ENCODE data around the gene CTNNA3.

Gene CTNNA3

DNA sequence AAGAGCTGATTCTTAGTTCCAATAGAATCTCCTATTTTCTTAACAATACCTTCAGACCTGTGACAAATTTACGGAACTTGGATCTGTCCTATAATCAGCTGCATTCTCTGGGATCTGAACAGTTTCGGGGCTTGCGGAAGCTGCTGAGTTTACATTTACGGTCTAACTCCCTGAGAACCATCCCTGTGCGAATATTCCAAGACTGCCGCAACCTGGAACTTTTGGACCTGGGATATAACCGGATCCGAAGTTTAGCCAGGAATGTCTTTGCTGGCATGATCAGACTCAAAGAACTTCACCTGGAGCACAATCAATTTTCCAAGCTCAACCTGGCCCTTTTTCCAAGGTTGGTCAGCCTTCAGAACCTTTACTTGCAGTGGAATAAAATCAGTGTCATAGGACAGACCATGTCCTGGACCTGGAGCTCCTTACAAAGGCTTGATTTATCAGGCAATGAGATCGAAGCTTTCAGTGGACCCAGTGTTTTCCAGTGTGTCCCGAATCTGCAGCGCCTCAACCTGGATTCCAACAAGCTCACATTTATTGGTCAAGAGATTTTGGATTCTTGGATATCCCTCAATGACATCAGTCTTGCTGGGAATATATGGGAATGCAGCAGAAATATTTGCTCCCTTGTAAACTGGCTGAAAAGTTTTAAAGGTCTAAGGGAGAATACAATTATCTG is 768.6 kb downstream of the CTNNA3 start:
- no peak for FAIRE-seq

DNA sequence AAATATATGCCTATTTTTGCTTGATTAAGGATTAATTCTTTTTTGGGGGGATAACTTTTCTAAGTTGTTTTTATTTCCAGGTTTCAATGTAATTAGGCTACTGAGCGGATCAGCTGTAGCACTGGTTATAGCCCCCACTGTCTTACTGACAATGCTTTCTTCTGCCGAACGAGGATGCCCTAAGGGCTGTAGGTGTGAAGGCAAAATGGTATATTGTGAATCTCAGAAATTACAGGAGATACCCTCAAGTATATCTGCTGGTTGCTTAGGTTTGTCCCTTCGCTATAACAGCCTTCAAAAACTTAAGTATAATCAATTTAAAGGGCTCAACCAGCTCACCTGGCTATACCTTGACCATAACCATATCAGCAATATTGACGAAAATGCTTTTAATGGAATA is 769.2 kb downstream of the CTNNA3 start:
- no peak for FAIRE-seq

DNA sequence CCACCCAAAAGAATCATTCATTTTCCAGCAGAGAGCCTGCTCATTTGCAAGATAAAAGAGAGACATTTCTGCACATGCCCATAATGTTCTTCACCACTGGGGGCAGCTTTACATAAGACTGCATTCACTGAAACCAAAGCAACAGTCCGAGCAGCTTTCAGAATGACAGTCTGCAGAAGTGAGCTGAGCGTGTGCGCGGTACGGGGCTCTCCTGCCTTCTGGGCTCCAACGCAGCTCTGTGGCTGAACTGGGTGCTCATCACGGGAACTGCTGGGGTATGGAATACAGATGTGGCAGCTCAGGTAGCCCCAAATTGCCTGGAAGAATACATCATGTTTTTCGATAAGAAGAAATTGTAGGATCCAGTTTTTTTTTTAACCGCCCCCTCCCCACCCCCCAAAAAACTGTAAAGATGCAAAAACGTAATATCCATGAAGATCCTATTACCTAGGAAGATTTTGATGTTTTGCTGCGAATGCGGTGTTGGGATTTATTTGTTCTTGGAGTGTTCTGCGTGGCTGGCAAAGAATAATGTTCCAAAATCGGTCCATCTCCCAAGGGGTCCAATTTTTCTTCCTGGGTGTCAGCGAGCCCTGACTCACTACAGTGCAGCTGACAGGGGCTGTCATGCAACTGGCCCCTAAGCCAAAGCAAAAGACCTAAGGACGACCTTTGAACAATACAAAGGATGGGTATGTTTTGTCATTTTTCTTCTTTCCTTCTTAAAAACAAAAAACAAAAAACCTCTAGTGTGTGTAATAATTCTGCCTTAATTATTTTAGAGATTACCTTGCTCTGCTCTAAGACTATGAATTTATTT is 769.9 kb downstream of the CTNNA3 start, which contains the start of gene LRRTM3:
LRRTM3 (plus strand) TSS at position 141 of the 820 bp plus-strand sequence.
- no peak for FAIRE-seq

DNA sequence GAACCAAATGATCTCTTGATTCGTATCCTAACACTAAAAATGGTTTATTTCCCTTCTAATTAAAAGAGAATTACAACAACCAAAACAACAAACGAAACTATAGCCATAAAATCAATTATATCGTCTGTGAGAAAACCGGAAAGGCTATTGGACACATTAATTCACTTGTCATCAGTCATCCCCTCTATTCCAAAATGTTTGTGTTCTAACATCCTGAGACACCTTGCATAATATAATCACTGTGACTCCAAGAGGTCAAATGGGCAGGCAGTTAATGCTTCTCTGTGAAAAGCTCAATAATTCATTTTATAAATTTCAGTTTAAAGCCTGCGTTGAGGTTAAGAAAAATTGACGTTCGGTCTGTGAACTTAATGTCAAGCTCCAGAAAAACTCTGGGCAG is 770.6 kb downstream of the CTNNA3 start:
- FAIRE-seq, result no peak

DNA sequence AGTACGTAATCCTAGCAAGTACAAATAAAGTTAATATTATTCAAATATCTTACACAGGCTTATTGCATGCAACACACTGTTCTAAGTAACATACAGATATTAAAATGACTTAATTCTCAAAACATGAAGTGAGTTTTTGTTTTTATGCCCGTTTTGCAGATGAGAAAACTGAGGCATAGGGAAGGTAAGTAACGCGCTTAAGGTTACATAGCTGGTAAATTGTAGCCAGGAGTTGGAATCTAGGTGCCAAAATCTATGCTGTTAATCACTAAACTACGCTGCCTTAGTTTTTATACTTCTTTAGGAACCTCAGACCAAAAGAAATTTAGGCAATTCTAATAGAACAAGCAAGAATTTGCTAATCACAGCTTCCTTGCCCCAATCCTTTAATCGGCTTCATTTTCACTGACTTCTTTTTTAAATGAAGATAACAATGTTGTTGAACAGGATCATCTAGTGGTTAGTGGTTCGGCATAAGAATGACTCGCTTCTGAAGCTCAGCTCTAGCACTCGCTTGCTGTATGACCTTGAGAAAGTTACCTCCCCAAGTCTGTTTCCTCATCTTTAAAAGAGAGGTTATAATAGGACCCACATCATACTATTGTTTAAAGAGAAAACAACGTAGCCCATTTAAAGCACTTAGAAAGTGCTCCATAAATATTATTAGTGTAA is 771.2 kb downstream of the CTNNA3 start:
- no peak for FAIRE-seq

DNA sequence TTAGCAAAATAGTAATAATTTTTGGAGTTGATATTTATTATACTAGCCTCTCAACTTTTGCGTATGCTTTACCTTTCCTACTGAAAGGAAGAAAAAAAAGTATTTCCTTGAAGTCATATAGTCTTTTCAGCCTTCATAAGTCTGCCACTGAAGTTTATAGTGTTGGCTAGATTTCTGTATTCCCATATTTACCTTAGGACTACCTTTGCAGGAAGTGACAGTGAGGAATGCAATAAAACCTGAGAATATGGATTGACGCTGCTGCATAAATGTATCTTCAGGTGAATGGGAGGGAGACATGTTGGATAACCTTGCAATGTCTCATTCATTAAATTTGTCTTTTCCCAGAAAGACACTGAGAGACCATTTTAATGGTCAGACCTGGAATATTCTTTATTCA is 776.7 kb downstream of the CTNNA3 start:
- no peak for FAIRE-seq

DNA sequence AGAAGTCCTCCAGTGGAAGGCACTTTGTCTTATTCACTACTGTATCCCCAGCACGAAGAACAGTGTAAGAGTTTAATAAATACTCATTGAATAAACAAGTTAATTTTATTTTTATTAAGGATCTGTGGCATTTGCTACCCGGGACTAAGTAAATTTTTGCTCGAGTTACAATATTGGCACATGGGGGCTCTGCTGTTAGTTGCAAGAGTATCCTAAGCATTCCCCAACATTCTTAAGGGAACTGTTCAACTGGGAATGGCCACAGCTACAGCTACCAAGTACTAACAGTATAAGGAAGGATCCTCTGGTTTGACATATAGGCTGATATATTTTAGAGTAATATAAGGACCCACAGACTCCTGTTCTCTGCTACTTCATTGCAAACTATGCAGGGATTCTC is 778.9 kb downstream of the CTNNA3 start:
- no peak for FAIRE-seq

DNA sequence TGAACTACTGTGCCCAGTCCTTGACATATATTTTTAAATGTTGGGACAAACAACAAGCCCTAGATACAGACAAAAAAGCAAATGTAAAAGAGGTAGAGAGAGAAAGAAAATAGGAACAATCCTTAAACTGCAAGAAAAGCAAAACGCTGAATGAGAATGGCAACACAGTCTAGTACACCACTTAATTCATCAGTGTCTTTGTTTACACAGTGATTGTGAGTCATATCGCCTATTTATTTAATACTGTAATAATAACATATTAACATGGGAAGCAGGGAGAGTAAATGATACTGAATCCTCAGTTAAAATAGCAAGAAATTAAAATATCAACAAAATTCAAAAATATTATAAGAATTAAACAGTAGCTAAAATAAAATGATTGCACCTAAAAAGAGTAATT is 780.0 kb downstream of the CTNNA3 start:
- no peak for FAIRE-seq

DNA sequence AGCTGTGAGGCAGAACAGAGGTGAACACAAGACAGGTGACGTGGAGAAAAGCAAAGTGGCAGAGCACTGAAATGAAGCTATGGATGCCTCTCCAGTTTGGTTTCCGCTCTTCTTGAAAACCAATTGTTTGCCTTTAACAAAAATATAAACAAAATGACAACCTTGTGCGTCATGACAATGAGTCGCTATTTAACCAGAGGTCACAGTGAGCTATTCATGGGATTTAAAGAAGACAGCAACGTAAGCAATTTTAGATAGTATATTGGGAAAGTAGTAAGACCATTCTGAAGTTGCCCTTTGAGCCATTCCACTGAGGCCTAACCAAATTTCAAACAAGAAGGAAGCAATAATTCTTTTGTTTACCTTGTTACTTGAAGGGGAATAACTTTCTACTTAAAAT is 785.3 kb downstream of the CTNNA3 start:
- no peak for FAIRE-seq

DNA sequence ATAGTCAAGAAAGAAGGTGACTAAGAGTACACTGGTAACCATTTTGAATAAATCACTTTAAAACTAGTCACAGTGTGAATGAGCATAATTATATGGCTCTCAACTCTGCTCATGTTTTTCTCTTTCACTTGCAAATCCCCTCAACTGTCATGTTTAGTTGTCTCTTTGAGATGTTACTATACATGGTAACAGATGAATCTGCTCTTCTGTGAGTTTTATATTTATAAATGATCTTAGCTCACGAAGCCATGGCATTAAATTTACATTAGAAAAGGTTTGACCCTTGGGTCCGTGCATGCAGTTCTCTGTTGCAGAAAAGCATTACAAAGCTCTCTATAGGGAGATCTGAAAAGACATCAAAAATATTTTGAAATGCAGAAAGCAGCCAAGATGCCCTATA is 803.1 kb downstream of the CTNNA3 start:
- FAIRE-seq, result no peak

DNA sequence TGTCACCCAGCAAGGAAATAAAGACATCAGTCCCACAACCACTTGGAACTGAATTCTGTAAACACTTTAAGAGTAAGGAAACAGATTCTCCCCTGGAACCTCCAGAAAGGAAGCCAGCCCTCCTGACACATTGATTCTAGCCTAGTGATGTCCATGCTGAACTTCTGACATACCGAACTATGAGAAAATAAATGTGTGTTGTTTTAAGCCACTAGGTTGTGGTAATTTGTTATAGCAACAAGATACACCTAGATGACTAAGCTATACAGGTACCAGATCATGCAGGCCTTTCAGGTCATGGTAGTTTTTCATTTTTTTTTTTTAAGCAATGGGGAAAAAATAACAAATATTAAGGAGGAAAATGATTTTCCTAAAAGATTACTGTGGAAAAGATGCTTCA is 807.8 kb downstream of the CTNNA3 start:
- FAIRE-seq, result no peak

DNA sequence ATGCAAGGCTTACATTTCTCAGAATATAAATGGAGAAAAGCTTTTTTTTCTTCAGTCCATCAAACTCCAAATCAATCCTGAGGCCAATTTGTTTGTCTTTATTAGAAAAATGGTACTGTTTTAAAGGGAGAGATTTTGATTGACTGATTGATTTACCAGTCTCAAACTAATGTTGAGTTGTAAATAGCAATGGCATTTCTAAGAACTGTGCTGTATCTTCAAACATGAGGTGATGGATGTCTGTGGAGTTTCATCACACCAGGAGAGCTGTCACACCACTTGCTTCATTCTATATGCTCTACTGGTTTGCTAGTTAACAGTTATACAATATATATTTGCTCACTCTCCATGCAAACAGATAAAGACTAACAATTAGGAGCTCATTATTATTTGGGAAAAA is 809.1 kb downstream of the CTNNA3 start:
- FAIRE-seq, result no peak

DNA sequence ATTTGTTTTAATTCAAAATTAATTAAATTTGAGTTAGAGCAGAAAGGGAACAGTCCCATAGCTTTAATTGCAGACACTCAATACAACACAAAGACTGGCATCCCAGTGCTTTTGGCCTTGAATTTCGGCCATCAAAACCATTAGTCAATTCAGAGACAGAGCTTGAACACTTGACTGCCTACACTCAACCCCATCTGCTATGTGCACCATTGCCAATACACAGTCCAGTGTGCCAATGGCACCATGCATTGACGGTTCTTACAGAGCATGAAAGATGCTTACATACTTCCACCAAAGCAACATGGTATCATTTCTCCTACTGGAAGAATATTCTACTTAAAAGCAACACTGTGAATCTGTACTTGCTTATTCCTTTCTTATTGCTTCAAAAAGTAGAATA is 813.7 kb downstream of the CTNNA3 start:
- FAIRE-seq, result no peak

DNA sequence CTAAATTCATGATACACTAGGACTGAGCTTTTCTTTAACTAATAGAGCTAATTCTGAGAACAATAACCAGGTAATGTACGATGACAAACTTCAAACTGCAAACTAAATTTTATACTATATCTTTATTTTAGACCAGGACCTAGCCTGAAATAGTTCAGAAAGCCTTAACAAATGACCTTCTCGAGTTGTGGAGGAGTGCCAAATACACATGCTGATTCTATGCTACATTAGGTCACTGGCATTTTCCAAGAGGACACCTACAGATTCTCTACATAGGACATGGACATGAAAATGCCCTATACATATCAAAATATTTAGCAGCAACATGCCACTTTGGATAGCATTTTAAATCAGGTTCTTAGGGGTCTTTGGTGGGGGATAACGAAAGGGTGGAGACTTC is 814.2 kb downstream of the CTNNA3 start:
- no peak for FAIRE-seq

DNA sequence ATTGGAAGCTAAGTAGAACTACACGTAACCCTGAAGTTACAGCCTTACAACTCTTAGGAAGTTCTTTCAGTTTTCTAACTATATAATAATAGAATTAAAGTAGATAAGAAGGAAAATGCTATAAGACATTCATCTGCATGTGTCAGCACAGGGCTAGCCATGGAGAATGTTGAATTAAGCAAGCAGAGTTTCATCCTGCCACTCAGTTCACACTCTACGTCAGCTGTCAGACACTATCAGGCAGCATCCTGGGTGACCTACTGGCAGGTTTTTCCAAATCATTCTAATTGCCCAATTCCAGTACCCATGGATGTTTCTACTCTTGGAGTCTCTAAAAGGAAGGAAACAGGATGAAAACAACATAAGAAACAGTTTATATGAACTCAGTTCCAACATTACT is 815.2 kb downstream of the CTNNA3 start:
- no peak for FAIRE-seq

DNA sequence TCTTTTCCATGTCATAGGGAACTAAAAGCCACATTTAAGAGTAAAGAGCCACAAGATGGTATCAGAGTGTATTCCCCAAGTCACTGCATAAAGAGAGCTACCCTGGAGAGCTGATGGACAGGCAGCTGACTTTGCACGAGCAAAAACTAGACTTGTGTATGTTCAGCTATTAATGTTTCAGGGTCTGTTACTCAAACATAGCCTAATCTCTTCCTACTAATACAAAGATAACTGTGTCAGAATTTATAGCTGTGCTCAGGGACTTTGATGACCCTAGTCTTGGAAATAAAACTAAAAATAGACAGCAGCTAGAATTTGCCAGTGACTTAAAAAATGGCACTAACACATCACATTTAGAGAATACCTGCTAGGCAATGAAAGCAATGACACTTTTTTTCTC is 815.7 kb downstream of the CTNNA3 start:
- no peak for FAIRE-seq

DNA sequence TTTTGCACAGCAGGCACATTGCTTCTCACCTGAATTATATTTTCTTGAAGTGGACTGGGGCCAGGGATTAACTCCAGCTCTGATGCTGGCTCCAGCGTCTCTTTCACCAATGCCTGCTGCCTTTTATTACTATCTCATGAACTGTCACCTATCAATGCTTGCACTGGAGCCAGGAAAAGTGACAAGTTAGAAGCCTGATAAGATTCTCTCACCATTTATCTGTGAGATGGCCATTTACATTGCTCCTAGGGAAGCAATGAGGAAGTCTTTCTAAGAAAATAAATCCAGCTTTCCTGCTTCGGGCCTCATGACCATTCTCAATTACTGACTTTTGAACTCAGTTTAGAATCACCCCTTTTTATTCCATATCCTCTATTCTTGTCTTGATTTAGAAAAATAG is 818.6 kb downstream of the CTNNA3 start:
- no peak for FAIRE-seq

DNA sequence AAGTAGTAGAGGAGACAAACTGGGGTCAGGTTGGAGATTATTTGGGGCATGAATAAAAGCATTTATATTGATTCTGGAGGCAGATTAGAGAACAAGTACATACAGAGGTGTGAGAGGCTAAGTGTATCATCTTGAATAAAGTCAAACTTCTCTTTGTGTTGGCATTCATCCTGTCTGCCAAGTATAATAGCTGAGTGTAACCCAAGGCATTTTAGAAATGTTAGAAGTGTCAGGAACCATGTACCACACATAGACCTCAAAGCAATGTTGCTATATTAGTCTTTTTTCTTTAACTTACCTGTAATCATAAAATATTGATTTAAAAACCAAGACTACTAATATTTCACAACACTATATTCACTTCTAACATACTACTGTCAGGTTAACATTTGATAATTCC is 826.4 kb downstream of the CTNNA3 start:
- FAIRE-seq, result no peak

DNA sequence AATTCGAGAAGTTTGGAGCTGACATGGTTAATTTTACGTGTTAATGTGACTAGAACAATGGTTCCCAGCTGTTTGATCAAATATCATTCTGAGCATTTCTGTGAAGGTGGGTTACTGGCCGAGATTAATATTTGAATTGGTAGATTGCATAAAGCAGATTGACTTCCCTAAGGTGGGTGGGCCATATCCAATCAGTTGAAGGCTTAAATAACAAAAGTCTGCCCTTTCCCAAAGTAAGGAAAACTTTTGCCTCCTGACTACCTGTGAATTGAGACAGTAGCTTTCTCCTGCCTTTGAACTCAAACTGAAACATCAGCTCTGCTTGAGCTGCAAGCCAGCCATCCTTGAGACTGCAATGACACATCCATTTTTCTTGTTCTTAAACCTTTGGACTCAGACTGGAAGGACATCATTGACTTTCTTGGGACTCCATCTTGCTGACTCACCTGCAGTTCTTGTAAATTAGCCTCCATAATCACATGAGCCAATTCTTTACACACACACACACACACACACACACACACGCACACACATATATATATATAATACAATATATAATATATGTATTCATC is 833.2 kb downstream of the CTNNA3 start:
- no peak for FAIRE-seq

DNA sequence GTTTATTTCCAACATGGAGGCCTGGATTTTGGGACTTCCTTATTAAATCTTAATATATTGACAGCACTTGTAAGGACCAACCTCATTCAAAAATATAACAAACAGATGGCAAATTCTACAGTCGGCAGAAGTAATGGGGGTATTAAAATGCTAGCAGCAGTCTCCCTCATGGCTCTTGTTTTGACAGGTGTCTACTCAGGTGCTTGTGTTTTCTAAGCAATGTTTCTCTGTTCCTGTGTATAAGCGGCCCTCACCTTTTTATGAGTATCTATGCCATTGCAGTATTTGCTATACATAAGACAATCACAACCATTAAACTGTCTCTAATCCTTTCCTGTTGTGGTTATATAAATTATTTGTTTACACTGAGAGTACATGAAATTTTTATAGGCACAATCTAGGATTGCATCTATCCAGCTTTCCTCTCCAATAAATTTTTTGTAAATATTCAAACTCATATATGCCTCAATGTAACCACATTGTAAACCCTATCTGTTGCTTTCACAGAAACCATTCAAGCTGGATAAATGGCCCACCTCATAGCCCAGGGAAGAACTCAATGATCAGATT is 835.5 kb downstream of the CTNNA3 start:
- FAIRE-seq, result no peak

DNA sequence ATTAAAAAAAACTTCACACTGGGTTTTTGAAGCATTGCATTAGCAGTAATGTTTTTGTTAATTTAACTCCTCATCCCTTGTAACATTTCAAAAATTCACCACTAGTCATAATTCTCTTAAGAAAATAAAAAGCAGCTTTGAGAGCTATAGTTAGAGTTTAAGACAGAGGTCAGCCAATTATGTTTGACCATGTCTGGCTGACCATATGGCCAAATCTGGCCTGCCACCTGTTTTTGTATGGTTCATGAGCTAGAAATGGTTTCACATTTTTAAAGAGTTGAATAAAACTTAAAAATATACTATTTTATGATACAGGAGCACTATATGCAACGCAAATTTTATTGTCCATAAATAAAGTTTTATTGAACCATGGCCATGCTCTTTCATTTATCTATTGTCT is 843.2 kb downstream of the CTNNA3 start:
- no peak for FAIRE-seq

DNA sequence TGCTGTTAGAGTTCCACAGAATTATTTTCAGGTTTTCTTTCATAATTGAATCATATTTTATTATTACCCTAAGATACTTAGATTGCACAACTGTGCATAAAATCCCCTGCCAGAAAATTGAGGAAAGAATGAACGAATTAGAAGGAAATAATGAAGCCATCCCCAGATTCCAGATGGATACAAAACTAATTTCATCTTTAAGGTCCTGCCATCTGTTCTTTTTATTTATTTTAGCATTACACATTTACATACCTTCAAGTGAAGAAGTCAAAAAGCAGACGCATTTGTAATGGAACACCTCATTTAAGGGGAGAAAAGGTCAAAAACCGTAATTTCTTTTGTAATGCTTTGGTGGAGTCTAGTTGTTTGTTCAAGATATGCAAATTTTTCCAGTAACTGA is 847.1 kb downstream of the CTNNA3 start:
- no peak for FAIRE-seq
